NK-92 treated with Interleukin-12 subunit alpha and Interleukin-12 subunit beta, amount 100 ng/mL, for 24 hours (cell line): ENCODE measurements around the gene ZBTB25.
A peak's percentile ranks its signal among the peaks of the same experiment; 100 is the strongest.

Experiments used
- DNase-seq: peaks from one replicate; lab custom pipeline; 2025; lab: John Stamatoyannopoulos, UW

Gene ZBTB25

GRCh38 chr14:64516969-64517368 is 13.3 kb upstream of the ZBTB25 start:
- no peak for DNase-seq

DNA sequence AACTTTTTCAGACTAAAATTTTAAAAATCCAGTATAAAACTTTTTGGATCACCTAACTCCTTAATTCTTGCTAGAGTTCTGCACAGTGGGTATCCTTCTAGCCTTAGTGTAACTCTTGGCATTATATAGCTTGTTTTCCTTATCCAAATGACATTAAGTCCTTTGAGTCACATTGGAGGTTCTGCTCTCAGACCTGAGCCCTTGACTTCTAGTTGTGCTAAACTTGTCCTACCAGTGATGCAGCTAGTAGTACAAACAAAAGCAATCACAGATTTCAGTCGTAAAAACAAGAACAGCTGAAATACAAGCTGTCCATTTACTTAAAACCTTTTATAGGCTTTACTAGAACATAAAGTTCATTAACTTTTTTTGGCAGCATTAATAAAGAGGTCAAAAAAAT is 11.4 kb upstream of the ZBTB25 start:
- no peak for DNase-seq

- no peak for DNase-seq
Observed at GRCh38 chr14:64513271-64513670, 9.6 kb upstream of the ZBTB25 start.

GRCh38 chr14:64510825-64511671 is 7.4 kb upstream of the ZBTB25 start:
- DNase-seq = peak; percentile 34

DNA sequence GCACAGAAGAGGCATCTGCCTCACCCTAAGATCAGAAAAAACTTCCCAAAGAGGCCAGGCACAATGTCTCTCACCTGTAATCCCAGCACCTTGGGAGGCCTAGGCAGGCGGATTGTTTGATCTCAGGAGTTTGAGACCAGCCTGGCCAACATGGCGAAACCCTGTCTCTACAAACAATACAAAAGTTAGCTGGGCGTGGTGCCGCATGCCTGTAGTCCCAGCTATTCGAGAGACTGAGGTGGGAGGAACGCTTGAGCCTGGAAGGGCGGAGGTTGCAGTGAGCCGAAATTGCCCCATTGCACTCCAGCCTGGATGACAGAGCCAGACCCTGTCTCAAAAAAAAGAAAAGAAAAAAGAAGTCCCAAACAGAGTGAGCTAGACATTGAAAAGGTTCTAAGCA is 5.4 kb upstream of the ZBTB25 start:
- no peak for DNase-seq

GRCh38 chr14:64508215-64508776 is 4.7 kb upstream of the ZBTB25 start:
- DNase-seq = no peak

DNA sequence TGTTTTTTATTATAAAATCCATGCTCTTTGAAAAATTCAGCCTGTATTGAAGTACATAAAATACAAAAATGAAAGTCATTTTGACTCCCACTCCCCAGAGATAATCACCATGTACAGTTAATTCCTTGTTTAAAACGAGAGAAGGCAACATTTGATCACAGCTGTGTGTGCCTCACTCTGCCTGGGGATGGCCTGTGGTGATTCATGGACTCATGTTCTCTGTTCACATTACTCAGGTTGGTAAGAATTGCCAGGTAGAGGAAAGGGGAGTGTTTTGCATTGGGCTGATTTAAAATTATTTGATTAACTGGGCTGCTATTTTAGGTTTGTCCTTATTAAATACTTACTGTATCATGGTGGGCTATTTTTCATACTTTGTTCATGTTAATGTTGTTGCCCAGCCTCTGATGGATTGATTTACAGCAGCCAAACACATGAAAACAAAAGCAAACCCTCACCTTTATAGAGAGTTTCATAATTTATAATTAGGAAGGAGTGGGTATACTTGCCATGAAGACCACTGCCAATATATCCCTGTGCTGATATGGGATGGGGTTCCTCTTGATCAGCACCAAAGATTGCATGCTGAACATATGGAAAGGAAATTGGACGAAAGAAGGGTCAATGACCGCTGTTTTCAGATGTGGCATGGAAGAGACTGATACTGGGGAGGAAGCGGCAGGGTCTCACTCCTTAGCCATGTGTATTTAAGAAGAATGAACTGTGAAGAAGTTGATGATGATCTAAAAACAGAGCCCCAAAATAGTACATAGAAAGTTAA is 3.9 kb upstream of the ZBTB25 start:
- peak; percentile 10 for DNase-seq

DNA sequence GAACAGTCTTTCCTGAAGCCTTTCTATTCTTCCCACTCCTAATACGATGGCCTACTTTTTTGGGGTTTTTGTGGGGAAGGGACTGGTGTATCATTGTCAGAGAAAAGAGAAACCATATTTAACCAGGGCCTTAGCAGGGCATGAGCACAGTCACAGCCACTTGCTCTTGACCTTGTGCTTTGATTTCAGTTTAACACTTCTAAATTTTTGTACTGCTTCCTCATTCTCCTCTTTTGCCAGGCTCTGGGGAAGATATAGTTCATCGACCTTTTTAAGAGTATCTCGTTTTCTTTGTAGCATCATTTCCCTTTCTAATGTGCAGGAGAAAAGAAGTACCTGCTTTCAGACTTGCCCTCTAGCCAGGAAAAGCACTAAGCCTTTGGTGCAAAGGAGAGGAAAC is 3.1 kb upstream of the ZBTB25 start:
- no peak for DNase-seq

GRCh38 chr14:64504897-64505794 is 1.5 kb upstream of the ZBTB25 start:
- peak; percentile 82 for DNase-seq

DNA sequence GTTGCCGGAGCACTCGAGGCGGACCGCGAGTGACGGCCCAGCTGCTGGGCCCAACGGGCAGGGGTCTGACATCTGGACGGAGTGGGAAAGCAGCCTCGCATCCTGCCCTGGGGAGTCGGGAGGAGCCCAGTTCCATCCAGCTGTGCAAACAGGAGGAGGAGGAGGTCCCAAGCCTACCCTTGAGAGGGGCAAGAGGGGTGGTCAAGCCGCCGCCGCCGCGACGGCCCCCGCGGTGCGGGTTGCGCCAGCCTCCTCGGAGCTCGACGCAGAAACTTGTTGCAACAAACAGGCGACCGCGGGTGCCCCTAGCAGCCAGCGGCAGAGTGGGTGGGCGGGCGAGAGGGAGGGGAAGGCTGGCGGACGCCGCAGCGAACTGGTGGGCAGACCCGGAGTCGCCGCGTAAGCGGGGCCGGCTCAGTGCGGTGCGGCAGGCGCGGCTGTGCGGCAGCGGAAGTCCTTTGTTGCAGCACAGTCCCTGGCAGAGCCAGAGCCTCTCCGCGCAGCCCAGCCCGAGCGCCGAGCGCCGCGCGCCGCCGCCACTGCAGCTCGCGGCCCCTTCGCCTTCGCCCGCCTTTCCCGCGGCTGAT is 765 bp upstream of the ZBTB25 start, which contains the start of gene ZBTB1:
Gene ZBTB1, plus strand, starts transcription at position 461 of the 587 bp plus-strand sequence. CDS start 16,735 bp downstream, outside the sequence.
- peak; percentile 91 for DNase-seq

DNA sequence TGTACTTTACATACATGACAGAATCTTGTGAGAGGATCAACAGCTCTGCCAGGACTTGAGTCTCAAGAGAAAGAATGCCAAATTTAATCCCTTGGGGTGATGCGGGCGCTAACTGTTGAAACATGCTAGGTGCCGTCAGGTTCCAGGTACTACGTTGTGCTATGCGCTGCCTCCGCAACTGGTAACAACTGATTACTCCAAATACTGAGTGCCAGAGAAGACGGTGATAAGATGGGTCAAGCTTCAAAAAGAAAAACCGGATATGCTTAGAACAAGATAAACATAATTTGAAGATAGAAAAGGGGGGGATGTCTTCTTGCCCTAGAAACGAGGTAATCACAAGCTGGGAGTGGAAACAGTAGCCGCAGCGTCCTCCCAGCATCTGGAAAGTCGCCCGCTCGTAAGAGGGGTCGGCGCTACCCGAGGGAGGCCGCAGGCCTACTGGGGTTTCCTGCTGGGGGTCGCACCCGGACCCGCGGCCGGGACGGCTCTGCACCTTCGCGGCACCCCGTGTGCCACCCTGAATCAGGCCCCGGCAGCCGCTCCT is 678 bp downstream of the ZBTB25 start:
- DNase-seq = no peak

- DNase-seq = peak; percentile 10
Observed at GRCh38 chr14:64502456-64502855, 1.2 kb downstream of the ZBTB25 start.

DNA sequence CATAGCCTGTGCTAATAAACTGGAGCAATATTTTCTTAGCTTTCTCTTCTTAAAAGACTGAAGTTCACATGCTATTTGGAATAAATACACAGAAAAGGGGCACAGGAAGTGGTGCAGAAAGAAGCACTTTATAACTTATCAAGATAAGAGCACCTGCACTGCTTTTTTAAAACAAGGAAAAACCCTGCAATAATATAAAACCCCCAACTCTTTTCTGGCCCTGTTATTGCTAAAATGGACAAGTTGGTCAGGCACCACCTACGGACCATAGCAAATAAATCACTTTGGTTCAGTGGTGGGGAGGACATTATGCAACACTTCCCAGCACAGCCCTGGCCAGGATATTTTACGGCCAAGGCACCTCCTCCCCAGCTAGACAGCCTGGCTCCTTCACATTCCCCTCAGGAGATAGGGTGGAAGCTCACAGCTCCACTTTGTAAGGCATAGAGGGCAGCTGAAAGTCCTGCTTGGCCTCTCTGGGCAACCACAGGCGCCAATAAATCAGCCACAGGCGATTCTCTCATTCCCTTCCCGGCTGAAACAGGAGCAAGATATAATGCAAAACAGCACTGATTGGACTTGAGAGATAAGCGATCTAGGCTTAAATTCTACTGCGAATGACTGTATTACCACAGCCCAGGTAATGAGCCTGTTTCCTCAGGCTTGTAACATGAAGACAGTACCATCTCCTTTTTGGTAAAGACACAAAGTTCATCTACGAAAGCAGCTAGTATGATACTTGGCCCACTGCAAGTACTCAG is 2.0 kb downstream of the ZBTB25 start:
- peak; percentile 16 for DNase-seq

GRCh38 chr14:64500088-64500487 is 3.5 kb downstream of the ZBTB25 start:
- no peak for DNase-seq

- no peak for DNase-seq
Observed at GRCh38 chr14:64496764-64497163, 6.9 kb downstream of the ZBTB25 start.

- DNase-seq = no peak
Observed at GRCh38 chr14:64495252-64495651, 8.4 kb downstream of the ZBTB25 start.

DNA sequence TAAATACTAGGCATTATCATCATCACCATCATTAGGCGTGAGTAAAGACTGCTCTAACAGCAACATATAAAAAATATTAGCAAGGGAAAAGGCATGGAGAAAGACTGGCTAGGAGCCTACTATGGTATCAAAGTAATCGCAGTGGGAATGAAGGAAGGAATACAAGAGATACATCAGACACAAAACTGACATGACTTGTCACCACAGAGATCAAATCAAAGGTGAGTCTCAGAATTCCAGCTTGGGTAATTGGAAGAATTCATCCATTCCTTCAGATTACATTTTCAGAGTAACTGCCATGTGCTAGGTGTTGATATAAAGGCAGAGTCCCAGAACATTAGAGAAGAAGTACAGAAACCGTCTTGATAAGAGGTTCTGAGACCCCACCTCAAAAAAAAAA is 10.2 kb downstream of the ZBTB25 start:
- DNase-seq = no peak

GRCh38 chr14:64491637-64492036 is 12.0 kb downstream of the ZBTB25 start:
- DNase-seq = no peak

DNA sequence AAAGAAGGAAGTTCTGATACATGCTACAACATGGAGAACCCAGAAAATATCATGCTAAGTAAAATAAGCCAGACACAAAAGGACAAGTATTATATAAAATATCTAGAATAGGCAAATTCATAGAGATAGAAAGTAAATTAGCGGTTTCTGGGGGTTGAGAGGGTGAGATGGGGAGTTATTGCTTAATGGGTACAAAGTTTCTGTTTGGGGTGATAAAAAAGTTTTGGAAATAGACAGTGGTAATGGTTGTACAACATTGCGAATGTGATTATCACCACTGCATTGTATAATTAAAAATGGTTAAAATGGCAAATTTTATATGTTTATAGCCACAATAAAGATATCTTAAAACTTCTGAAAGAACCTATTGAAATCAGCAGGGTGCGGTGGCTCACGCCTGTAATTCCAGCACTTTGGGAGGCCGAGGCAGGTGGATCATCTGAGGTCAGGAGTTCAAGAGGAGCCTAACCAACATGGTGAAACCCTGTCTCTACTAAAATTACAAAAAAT is 15.0 kb downstream of the ZBTB25 start:
- DNase-seq = no peak

- no peak for DNase-seq
Observed at GRCh38 chr14:64478634-64479250, 24.9 kb downstream of the ZBTB25 start.
